ENCODE measurements around the gene CABLES2.

CABLES2 gene

GRCh38 chr20:62366370-62367135, 40.5 kb downstream of the CABLES2 start:
- no peak for DNase-seq (ENCODE audit: low read depth)
- peak overlapping the region; percentile 64 for H3K4me3 ChIP-seq (ENCODE audit: low read depth, low read length)

- peak overlapping the region; percentile 64 for H3K4me3 ChIP-seq (ENCODE audit: low read depth, low read length)
- no peak for DNase-seq (ENCODE audit: low read depth)
These were observed 41.2 kb downstream of the CABLES2 start for GRCh38 chr20:62365814-62366369.

- H3K4me3 ChIP-seq (ENCODE audit: low read depth, low read length), result no peak overlapping the region
These were observed 42.0 kb downstream of the CABLES2 start for GRCh38 chr20:62364911-62365736.

GRCh38 chr20:62363920-62364851, 42.9 kb downstream of the CABLES2 start:
- no peak overlapping the region for H3K4me3 ChIP-seq (ENCODE audit: low read depth, low read length)
- no peak for DNase-seq (ENCODE audit: low read depth)

More at GRCh38 chr20:62364911-62365736, 42.0 kb downstream of the CABLES2 start:
- no peak for DNase-seq (ENCODE audit: low read depth)

- DNase-seq (ENCODE audit: low read depth), result no peak
- H3K4me3 ChIP-seq (ENCODE audit: low read depth, low read length), result no peak overlapping the region
These were observed 43.8 kb downstream of the CABLES2 start for GRCh38 chr20:62362991-62363919.

GRCh38 chr20:62362590-62362940, 44.5 kb downstream of the CABLES2 start:
- H3K4me3 ChIP-seq (ENCODE audit: low read depth, low read length), result no peak overlapping the region
- DNase-seq (ENCODE audit: low read depth), result no peak

- no peak overlapping the region for H3K4me3 ChIP-seq (ENCODE audit: low read depth, low read length)
- no peak for DNase-seq (ENCODE audit: low read depth)
These were observed 45.1 kb downstream of the CABLES2 start for GRCh38 chr20:62361799-62362589.

- H3K4me3 ChIP-seq (ENCODE audit: low read depth, low read length), result no peak overlapping the region
- DNase-seq (ENCODE audit: low read depth), result no peak
These were observed 46.0 kb downstream of the CABLES2 start for GRCh38 chr20:62360854-62361798.

- DNase-seq (ENCODE audit: low read depth), result no peak
- H3K4me3 ChIP-seq (ENCODE audit: low read depth, low read length), result no peak overlapping the region
These were observed 47.5 kb downstream of the CABLES2 start for GRCh38 chr20:62359491-62360121.

GRCh38 chr20:62359043-62359490, 48.0 kb downstream of the CABLES2 start:
- no peak overlapping the region for H3K4me3 ChIP-seq (ENCODE audit: low read depth, low read length)
- no peak for DNase-seq (ENCODE audit: low read depth)

- DNase-seq (ENCODE audit: low read depth), result no peak
- no peak overlapping the region for H3K4me3 ChIP-seq (ENCODE audit: low read depth, low read length)
These were observed 48.7 kb downstream of the CABLES2 start for GRCh38 chr20:62358171-62359042.

GRCh38 chr20:62357681-62358080, 49.4 kb downstream of the CABLES2 start:
- no peak for DNase-seq (ENCODE audit: low read depth)
- H3K4me3 ChIP-seq (ENCODE audit: low read depth, low read length), result no peak overlapping the region

- H3K4me3 ChIP-seq (ENCODE audit: low read depth, low read length), result no peak overlapping the region
- DNase-seq (ENCODE audit: low read depth), result no peak
These were observed 49.9 kb downstream of the CABLES2 start for GRCh38 chr20:62357187-62357667.

GRCh38 chr20:62356589-62357186, 50.4 kb downstream of the CABLES2 start:
- H3K4me3 ChIP-seq (ENCODE audit: low read depth, low read length), result no peak overlapping the region
- DNase-seq (ENCODE audit: low read depth), result no peak
